Gastroesophageal sphincter (tissue), 4 donors: ENCODE results near the gene FFAR3. TPM values are rescaled to one million over a fixed set of nuclear protein-coding genes. Genes with fewer than 3 reads are reported as not detected.

ENCODE experiments used
- ATAC-seq: fragments of 150-250 bp; one replicate; pipeline ENCODE4 v1.9.1; 2016; ENCODE audit warnings: mild to moderate bottlenecking, moderate library complexity
- H3K27ac ChIP-seq, 4 donors: fragments of 200-600 bp; sonication (generic) in 3 of 4; 1 replicate in 3 of 4; 2 replicates in 1 of 4; pipeline ENCODE4 v1.5.1; 2016 to 2019
- H3K27me3 ChIP-seq: fragments of 200-600 bp; sonication (generic); one replicate; pipeline ENCODE4 v1.5.1; 2019
- H3K36me3 ChIP-seq, 2 donors: fragments of 200-600 bp; sonication (generic); one replicate each; pipeline ENCODE4 v1.5.1; 2019; ENCODE audit warnings: control low read depth in 1 of 2
- H3K4me1 ChIP-seq, 3 donors: fragments of 200-600 bp; sonication (generic); 1 replicate in 2 of 3; 2 replicates in 1 of 3; pipeline ENCODE4 v1.5.1; 2016 to 2019; ENCODE audit warnings: control low read depth in 2 of 3
- H3K4me3 ChIP-seq, 2 donors: fragments of 200-600 bp; sonication (generic); one replicate each; pipeline ENCODE4 v1.5.1; 2019; ENCODE audit warnings: mild to moderate bottlenecking in 1 of 2, moderate library complexity in 1 of 2
- H3K9me3 ChIP-seq, 3 donors: fragments of 200-600 bp; sonication (generic); one replicate each; pipeline ENCODE4 v1.5.1; 2017 to 2019; ENCODE audit warnings: control low read depth in 2 of 3
- EP300 ChIP-seq: sonication (generic); formaldehyde crosslinking; IDR thresholded peaks from one replicate; pipeline ENCODE4 v1.6.1; 2017; ENCODE audit warnings: antibody characterized with exemption, mild to moderate bottlenecking
- POLR2A ChIP-seq, 2 donors: fragments of 450-650 bp; IDR thresholded peaks; one replicate each; pipeline ENCODE4 v1.6.1; 2017; ENCODE audit warnings: antibody characterized with exemption in 2 of 2, mild to moderate bottlenecking in 2 of 2, moderate library complexity in 1 of 2
- POLR2AphosphoS5 ChIP-seq: sonication (generic); formaldehyde crosslinking; IDR thresholded peaks from one replicate; pipeline ENCODE4 v1.6.1; 2017; ENCODE audit warnings: antibody characterized with exemption
- WGBS, 2 donors: methylation state at CpG; one replicate each; pipeline ENCODE4 v1.1.5; 2018; ENCODE audit warnings: low coverage in 1 of 2; 5-methylcytosine and 5-hydroxymethylcytosine counted together
- total RNA-seq, 4 donors: library from RNA; depleted of rRNA; stranded (reverse); fragments of >200 nt; gene quantifications; one replicate each; pipeline ENCODE4 v1.1.0, GENCODE V29; 2016
- TF ChIP-seq, protein P1 (sequence below), 4 experiments: fragments of 200-600 bp in 2 of 4; fragments of 450-650 bp in 2 of 4; sonication (generic) in 1 of 4; IDR thresholded peaks; one replicate each; pipeline ENCODE4 v1.5.1; 2017 to 2019; ENCODE audit warnings: antibody characterized with exemption in 4 of 4, mild to moderate bottlenecking in 2 of 4, moderate library complexity in 2 of 4

Gene FFAR3
- total RNA-seq, 4 donors from 2014 or later: 0.13 TPM; not detected in 3

GRCh38 chr19:35314858-35315470 lies 43.3 kb upstream of the FFAR3 start:
- no peaks in the 10 kb centered on the region for H3K9me3 ChIP-seq
- H3K4me1 ChIP-seq: no peaks in the 10 kb centered on the region
- no peak overlapping the region for H3K4me3 ChIP-seq
- TF ChIP-seq POLR2AphosphoS5 (no peak), EP300 (no peak), POLR2A (IDR thresholded peaks at IDR 0.05) (no peak)
- TF ChIP-seq, protein P1, sequence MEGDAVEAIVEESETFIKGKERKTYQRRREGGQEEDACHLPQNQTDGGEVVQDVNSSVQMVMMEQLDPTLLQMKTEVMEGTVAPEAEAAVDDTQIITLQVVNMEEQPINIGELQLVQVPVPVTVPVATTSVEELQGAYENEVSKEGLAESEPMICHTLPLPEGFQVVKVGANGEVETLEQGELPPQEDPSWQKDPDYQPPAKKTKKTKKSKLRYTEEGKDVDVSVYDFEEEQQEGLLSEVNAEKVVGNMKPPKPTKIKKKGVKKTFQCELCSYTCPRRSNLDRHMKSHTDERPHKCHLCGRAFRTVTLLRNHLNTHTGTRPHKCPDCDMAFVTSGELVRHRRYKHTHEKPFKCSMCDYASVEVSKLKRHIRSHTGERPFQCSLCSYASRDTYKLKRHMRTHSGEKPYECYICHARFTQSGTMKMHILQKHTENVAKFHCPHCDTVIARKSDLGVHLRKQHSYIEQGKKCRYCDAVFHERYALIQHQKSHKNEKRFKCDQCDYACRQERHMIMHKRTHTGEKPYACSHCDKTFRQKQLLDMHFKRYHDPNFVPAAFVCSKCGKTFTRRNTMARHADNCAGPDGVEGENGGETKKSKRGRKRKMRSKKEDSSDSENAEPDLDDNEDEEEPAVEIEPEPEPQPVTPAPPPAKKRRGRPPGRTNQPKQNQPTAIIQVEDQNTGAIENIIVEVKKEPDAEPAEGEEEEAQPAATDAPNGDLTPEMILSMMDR (IDR thresholded peaks at IDR 0.05): no peak
- no peak for ATAC-seq
- H3K27me3 ChIP-seq: peaks cover 43% of the 10 kb centered on the region
- no peaks in the 10 kb centered on the region for H3K36me3 ChIP-seq
- 75 to 82% methylated on average over 7 to 8 of the region's 10 CpGs for WGBS, 2 donors
- no peak overlapping the region for H3K27ac ChIP-seq

DNA sequence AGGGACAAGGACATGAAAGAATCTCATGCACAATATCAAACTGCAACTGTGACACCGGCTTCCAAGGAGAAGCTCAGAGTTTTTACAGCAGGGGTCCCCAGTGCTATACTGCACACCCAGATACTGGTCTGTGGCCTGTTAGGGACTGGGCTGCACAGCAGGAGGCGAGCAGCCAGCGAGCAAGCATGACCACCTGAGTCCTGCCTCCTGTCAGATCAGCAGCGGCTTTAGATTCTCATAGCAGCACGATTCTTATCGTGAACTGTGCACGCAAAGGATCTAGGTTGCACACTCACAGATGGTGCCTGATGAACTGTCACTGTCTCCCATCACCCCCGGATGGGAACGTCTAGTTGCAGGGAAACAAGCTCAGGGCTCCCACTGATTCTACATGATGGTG lies 42.4 kb upstream of the FFAR3 start:
- ATAC-seq: no peak
- no CpG with 5 or more reads among the region's 9 CpGs for WGBS, 2 donors
- Histone ChIP-seq H3K4me1 (no peaks in the 10 kb centered on the region), H3K27ac (no peak overlapping the region), H3K9me3 (no peaks in the 10 kb centered on the region), H3K27me3 (peaks cover 40% of the 10 kb centered on the region), H3K4me3 (no peak overlapping the region), H3K36me3 (no peaks in the 10 kb centered on the region)
- TF ChIP-seq, protein P1 (IDR thresholded peaks at IDR 0.05): no peak
- TF ChIP-seq POLR2A (IDR thresholded peaks at IDR 0.05): no peak
- no peak for TF ChIP-seq EP300
- no peak for TF ChIP-seq POLR2AphosphoS5

GRCh38 chr19:35316560-35316959 lies 41.7 kb upstream of the FFAR3 start:
- 79 to 91% methylated on average over 3 to 4 of the region's 9 CpGs for WGBS, 2 donors
- peaks cover 43% of the 10 kb centered on the region for H3K27me3 ChIP-seq
- no peak overlapping the region for H3K4me3 ChIP-seq
- TF ChIP-seq EP300 (no peak), POLR2AphosphoS5 (no peak), POLR2A (IDR thresholded peaks at IDR 0.05) (no peak)
- TF ChIP-seq, protein P1 (IDR thresholded peaks at IDR 0.05): no peak
- H3K9me3 ChIP-seq: no peaks in the 10 kb centered on the region
- ATAC-seq: no peak
- H3K36me3 ChIP-seq: no peaks in the 10 kb centered on the region
- H3K4me1 ChIP-seq: no peaks in the 10 kb centered on the region
- H3K27ac ChIP-seq: no peak overlapping the region

DNA sequence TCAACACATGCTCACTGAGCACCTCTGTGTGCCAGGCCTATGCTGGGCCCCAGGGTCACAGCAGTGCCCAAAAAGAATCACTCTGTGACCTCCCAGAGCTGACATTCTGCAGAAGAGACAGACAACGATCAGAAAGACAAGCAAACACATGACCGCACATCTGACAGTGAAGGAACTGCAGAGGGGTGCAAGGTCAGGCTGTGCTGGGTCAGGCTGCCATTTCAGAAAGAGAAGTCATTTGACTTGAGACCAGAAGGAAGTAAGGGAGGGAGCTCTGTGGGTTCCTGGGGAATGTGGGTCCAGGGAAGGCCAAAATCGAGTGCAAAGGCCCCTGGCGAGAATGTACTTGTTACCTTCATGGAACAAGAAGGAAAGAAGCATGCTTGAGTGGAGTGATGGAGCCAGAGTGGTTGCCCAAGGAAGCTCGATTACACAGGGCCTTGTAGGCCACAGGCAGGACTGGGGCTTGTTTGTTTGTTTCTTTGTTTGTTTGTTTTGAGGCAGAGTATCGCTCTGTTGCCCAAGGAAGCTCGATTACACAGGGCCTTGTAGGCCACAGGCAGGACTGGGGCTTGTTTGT lies 40.7 kb upstream of the FFAR3 start:
- Histone ChIP-seq H3K36me3 (no peaks in the 10 kb centered on the region), H3K27ac (no peak overlapping the region), H3K4me1 (no peaks in the 10 kb centered on the region), H3K4me3 (no peak overlapping the region), H3K9me3 (peaks cover 0 to 8% (median 0%) of the 10 kb centered on the region in 3 donors), H3K27me3 (peaks cover 34% of the 10 kb centered on the region)
- no peak for TF ChIP-seq POLR2A (IDR thresholded peaks at IDR 0.05)
- 82 to 100% methylated on average over 2 to 6 of the region's 7 CpGs for WGBS, 2 donors
- no peak for ATAC-seq

- TF ChIP-seq, protein P1 (IDR thresholded peaks at IDR 0.05): no peak
- TF ChIP-seq POLR2A (IDR thresholded peaks at IDR 0.05): no peak
- peak; percentile 38 for TF ChIP-seq POLR2AphosphoS5
- peaks cover 0 to 8% (median 0%) of the 10 kb centered on the region in 3 donors for H3K9me3 ChIP-seq
- 48 to 68% methylated on average over 7 to 11 of the region's 16 CpGs for WGBS, 2 donors
- peak; percentile 85 for ATAC-seq
- no peak overlapping the region for H3K4me3 ChIP-seq
- H3K36me3 ChIP-seq: no peaks in the 10 kb centered on the region
- peak overlapping the region in 1 of 4 donors; percentile 17 for H3K27ac ChIP-seq
- H3K27me3 ChIP-seq: peaks cover 22% of the 10 kb centered on the region
- H3K4me1 ChIP-seq: no peaks in the 10 kb centered on the region
Observed at GRCh38 chr19:35318679-35319448, 39.4 kb upstream of the FFAR3 start.
